B cell (primary cell): ENCODE data around the gene COLGALT1. TPM values are rescaled to one million over a fixed set of nuclear protein-coding genes. Genes with fewer than 3 reads are reported as not detected.

Experiments used
- ATAC-seq: fragments of 200-7000 bp; cut with Tn5 transposase; one replicate; pipeline ENCODE4 v1.10.0; 2021; ENCODE audit warnings: low read depth, mild to moderate bottlenecking, moderate number of reproducible peaks, moderate library complexity
- CTCF ChIA-PET: fragments of 350-600 bp; sonication (Branson Sonifier 250); formaldehyde crosslinking; loops from one replicate; lab custom pipeline; 2021; ENCODE audit warnings: antibody characterized with exemption, inconsistent platforms; lab: Charles Lee
- POLR2A ChIA-PET: fragments of 350-600 bp; sonication (Branson Sonifier 250); formaldehyde crosslinking; loops from one replicate; lab custom pipeline; 2021; ENCODE audit warnings: antibody characterized with exemption; lab: Charles Lee
- DNase-seq: peaks from one replicate; pipeline ENCODE4 v3.0.0; 2013
- H2AFZ ChIP-seq: 2 replicates; pipeline ENCODE4 v1.6.1; 2012; ENCODE audit warnings: mild to moderate bottlenecking, low read depth, low read length; ENCODE audit not compliant: insufficient read depth, poor library complexity, severe bottlenecking
- H3K27ac ChIP-seq, 2 donors: 1 replicate in 1 of 2; 2 replicates in 1 of 2; pipeline ENCODE4 v1.5.1; 2012 to 2013; ENCODE audit warnings: low read length in 2 of 2, mild to moderate bottlenecking in 2 of 2, moderate library complexity in 1 of 2
- H3K27me3 ChIP-seq, 4 experiments: fragments of 200-600 bp in 1 of 4; sonication (generic) in 1 of 4; replicated peaks in 1 of 4; 1 replicate in 2 of 4; 2 replicates in 2 of 4; pipeline versions ENCODE4 v1.6.1 to v1.7.0; 2013 to 2016; ENCODE audit warnings: low read length in 3 of 4, mild to moderate bottlenecking in 2 of 4, mixed read lengths in 1 of 4, moderate library complexity in 1 of 4; ENCODE audit not compliant: insufficient read depth in 4 of 4, control insufficient read depth in 3 of 4; ENCODE audit errors: control extremely low read depth in 1 of 4
- H3K36me3 ChIP-seq, 2 experiments: replicated peaks in 1 of 2; 1 replicate in 1 of 2; 2 replicates in 1 of 2; pipeline versions ENCODE4 v1.6.1 to v1.7.1; 2013; ENCODE audit warnings: low read length in 1 of 2; ENCODE audit not compliant: insufficient read depth in 2 of 2, control insufficient read depth in 1 of 2; ENCODE audit errors: control extremely low read depth in 1 of 2, extremely low read depth in 1 of 2
- H3K4me1 ChIP-seq, 2 donors: fragments of 200-600 bp in 1 of 2; sonication (generic) in 1 of 2; 1 replicate in 1 of 2; 2 replicates in 1 of 2; pipeline versions ENCODE4 v1.5.1 to v1.6.1; 2013 to 2017; ENCODE audit warnings: low read length in 2 of 2; ENCODE audit not compliant: control insufficient read depth in 2 of 2, insufficient read depth in 2 of 2
- H3K4me2 ChIP-seq: replicated peaks from 2 replicates; pipeline ENCODE3; 2012; ENCODE audit warnings: mild to moderate bottlenecking, low read depth, low read length; ENCODE audit not compliant: poor library complexity, severe bottlenecking
- H3K4me3 ChIP-seq, 5 experiments: fragments of 200-600 bp in 1 of 5; sonication (generic) in 1 of 5; 1 replicate in 3 of 5; 2 replicates in 2 of 5; pipeline versions ENCODE4 v1.5.1 to v1.7.0; 2011 to 2016; ENCODE audit warnings: low read length in 4 of 5, mild to moderate bottlenecking in 4 of 5, low read depth in 2 of 5, control low read depth in 1 of 5, moderate library complexity in 1 of 5; ENCODE audit not compliant: insufficient read depth in 1 of 5; ENCODE audit errors: control extremely low read depth in 1 of 5, extremely low read depth in 1 of 5
- H3K79me2 ChIP-seq: fragments of 200-600 bp; sonication (generic); one replicate; pipeline ENCODE4 v1.6.0; 2016; ENCODE audit warnings: low read length; ENCODE audit not compliant: control insufficient read depth, insufficient read depth
- H3K9ac ChIP-seq: fragments of 200-600 bp; sonication (generic); 2 replicates; pipeline ENCODE4 v1.6.1; 2017; ENCODE audit warnings: mild to moderate bottlenecking, low read length, moderate library complexity
- H3K9me3 ChIP-seq, 3 donors: one replicate each; pipeline versions ENCODE4 v1.6.1 to v1.7.1; 2013; ENCODE audit warnings: low read length in 2 of 3; ENCODE audit not compliant: control insufficient read depth in 2 of 3, insufficient read depth in 1 of 3; ENCODE audit errors: control extremely low read depth in 1 of 3
- H4K20me1 ChIP-seq: 2 replicates; pipeline ENCODE4 v1.6.0; 2012; ENCODE audit warnings: mild to moderate bottlenecking, low read length; ENCODE audit not compliant: insufficient read depth, control insufficient read depth, poor library complexity, severe bottlenecking
- H3K27ac Mint-ChIP-seq: one replicate; pipeline ENCODE4 v1.8.0; 2021; ENCODE audit warnings: mixed read lengths
- H3K27me3 Mint-ChIP-seq: one replicate; pipeline ENCODE4 v1.8.0; 2021; ENCODE audit warnings: mixed read lengths
- H3K4me1 Mint-ChIP-seq: one replicate; pipeline ENCODE4 v1.8.0; 2021; ENCODE audit warnings: mixed read lengths
- H3K4me3 Mint-ChIP-seq: one replicate; pipeline ENCODE4 v1.8.0; 2021; ENCODE audit warnings: mixed read lengths
- H3K9me3 Mint-ChIP-seq: one replicate; pipeline ENCODE4 v1.8.0; 2022; ENCODE audit warnings: mixed read lengths; ENCODE audit not compliant: insufficient read depth
- EZH2 ChIP-seq: IDR thresholded peaks from 2 replicates; pipeline ENCODE4 v1.6.1; 2012; ENCODE audit warnings: borderline replicate concordance, low read depth, mild to moderate bottlenecking, moderate library complexity, low read length; ENCODE audit not compliant: insufficient read depth, poor library complexity, severe bottlenecking
- whole genome bisulfite sequencing: methylation state at CpG from one replicate; pipeline ENCODE4 v1.1.5; 2013; ENCODE audit warnings: missing lambda C conversion rate; ENCODE audit not compliant: insufficient coverage; 5-methylcytosine and 5-hydroxymethylcytosine counted together
- intact Hi-C: fragments of 100-400 bp; cut with micrococcal nuclease; formaldehyde crosslinking; loops from one replicate; pipeline ENCODE4 v1.10.0; 2022
- polyA plus RNA-seq: library from polyadenylated mRNA; depleted of rRNA; stranded (reverse); fragments of >200 nt; gene quantifications from 2 replicates; pipeline ENCODE4 v1.2.3, GENCODE V29; 2012
- total RNA-seq, 2 donors: library from RNA; stranded (reverse); fragments of 120-200 nt in 1 of 2; gene quantifications; 1 replicate in 1 of 2; 2 replicates in 1 of 2; pipeline versions ENCODE4 v1.2.3 to v1.2.4, GENCODE V29; 2013 to 2022
- TF ChIP-seq, protein P1 (sequence below): fragments of 200-600 bp; IDR thresholded peaks from one replicate; pipeline ENCODE4 v1.8.0; 2022; ENCODE audit warnings: antibody characterized with exemption, mild to moderate bottlenecking

Gene COLGALT1
- total and polyA plus RNA-seq, 2 donors (not counting 1 experiment from before 2014, with no cell fraction given), result 108 to 126 TPM

DNA sequence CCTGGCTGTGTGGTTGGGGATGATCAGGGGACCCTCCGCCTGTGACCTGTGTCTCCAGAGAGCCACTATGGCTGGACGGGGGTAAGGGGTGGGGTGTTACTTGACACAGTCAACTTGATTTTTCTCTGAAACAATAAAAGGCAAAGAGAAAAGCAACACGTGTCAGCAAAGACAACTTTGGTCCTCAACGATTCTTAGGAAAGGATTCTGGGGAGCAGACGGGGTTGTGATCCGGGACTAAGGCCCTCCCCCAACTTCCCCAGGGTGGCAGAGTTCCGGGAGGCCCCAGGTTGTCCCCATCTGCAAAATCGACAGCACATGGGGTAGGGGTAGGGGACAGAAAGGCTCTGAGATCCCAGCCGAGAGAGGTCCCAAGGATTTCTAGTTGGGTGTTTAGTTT, 46.2 kb downstream of the COLGALT1 start:
- TF ChIP-seq, protein P1, sequence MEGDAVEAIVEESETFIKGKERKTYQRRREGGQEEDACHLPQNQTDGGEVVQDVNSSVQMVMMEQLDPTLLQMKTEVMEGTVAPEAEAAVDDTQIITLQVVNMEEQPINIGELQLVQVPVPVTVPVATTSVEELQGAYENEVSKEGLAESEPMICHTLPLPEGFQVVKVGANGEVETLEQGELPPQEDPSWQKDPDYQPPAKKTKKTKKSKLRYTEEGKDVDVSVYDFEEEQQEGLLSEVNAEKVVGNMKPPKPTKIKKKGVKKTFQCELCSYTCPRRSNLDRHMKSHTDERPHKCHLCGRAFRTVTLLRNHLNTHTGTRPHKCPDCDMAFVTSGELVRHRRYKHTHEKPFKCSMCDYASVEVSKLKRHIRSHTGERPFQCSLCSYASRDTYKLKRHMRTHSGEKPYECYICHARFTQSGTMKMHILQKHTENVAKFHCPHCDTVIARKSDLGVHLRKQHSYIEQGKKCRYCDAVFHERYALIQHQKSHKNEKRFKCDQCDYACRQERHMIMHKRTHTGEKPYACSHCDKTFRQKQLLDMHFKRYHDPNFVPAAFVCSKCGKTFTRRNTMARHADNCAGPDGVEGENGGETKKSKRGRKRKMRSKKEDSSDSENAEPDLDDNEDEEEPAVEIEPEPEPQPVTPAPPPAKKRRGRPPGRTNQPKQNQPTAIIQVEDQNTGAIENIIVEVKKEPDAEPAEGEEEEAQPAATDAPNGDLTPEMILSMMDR, result no peak
- TF ChIP-seq EZH2, result no peak
- peaks cover 39% of the 10 kb centered on the region for H3K27me3 Mint-ChIP-seq
- Histone ChIP-seq H4K20me1 (no peaks in the 10 kb centered on the region), H3K9ac (no peak overlapping the region), H3K27ac (no peak overlapping the region), H3K4me3 (no peak overlapping the region), H2AFZ (no peak overlapping the region), H3K4me1 (peaks cover 11 to 12% of the 10 kb centered on the region in 2 donors), H3K9me3 (peaks cover 0 to 14% (median 0%) of the 10 kb centered on the region in 3 donors), H3K27me3 (peaks cover 0 to 37% (median 10%) of the 10 kb centered on the region in 4 experiments), H3K79me2 (no peaks in the 10 kb centered on the region), H3K4me2 (no peak overlapping the region), H3K36me3 (no peaks in the 10 kb centered on the region)
- CTCF ChIA-PET, result no interaction called here
- DNase-seq (no peak), ATAC-seq (no peak)
- no peak overlapping the region for H3K4me3 Mint-ChIP-seq
- intact Hi-C loops, result loop anchor here (10.0 kb wide), 1 partner anchor 153 kb away; the partner anchor contains the start of gene FCHO1
- POLR2A ChIA-PET, result no interaction called here
- no peak overlapping the region for H3K27ac Mint-ChIP-seq
- WGBS, result 11% methylated on average over 3 of the region's 9 CpGs
- H3K9me3 Mint-ChIP-seq, result no peaks in the 10 kb centered on the region
- H3K4me1 Mint-ChIP-seq, result peaks cover 17% of the 10 kb centered on the region

DNA sequence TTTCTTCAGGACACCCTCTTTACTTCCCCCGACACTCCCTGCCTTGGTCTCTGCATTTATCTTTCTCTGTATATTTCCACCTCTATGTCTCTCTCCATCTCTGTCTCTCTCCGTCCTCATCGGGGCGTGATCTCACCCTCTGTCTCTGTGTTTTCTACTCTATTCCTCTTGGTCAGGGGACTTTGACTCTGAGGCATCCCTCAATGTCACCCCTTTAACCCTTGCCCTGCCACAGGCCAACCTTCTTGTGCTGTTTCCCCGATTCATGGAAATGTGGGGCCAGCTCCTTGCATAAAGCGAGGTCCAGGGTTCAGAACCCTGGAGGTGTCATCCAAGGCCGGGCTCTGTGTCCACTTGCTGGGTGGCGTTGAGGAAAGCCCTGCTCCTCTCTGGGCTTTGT, 46.8 kb downstream of the COLGALT1 start:
- Histone ChIP-seq H3K36me3 (no peaks in the 10 kb centered on the region), H3K4me3 (no peak overlapping the region), H2AFZ (no peak overlapping the region), H3K9ac (no peak overlapping the region), H3K4me1 (peaks cover 11 to 12% of the 10 kb centered on the region in 2 donors), H3K4me2 (no peak overlapping the region), H3K27ac (no peak overlapping the region), H3K9me3 (peaks cover 0 to 14% (median 0%) of the 10 kb centered on the region in 3 donors), H4K20me1 (no peaks in the 10 kb centered on the region), H3K27me3 (peaks cover 0 to 37% (median 10%) of the 10 kb centered on the region in 4 experiments), H3K79me2 (no peaks in the 10 kb centered on the region)
- no peak for DNase-seq
- Mint-ChIP-seq H3K4me1 (peaks cover 20% of the 10 kb centered on the region), H3K27me3 (peaks cover 39% of the 10 kb centered on the region), H3K9me3 (no peaks in the 10 kb centered on the region), H3K4me3 (no peak overlapping the region), H3K27ac (peak overlapping the region; percentile 56)
- WGBS, result 75% methylated on average over 8 of the region's 8 CpGs
- ATAC-seq, result no peak
- intact Hi-C loops, result loop anchor here (10.0 kb wide), 1 partner anchor 153 kb away; the partner anchor contains the start of gene FCHO1
- ChIA-PET CTCF (interaction anchor here (1.1 kb wide), 1 partner anchor 14 kb away, joined by 3 read pairs; no protein-coding TSS in a partner anchor), POLR2A (no interaction called here)
- no peak for TF ChIP-seq EZH2
- TF ChIP-seq, protein P1, result no peak
